OCI-LY7 (cell line): ENCODE results near the gene SETD1A. TPM values are rescaled to one million over a fixed set of nuclear protein-coding genes. Genes with fewer than 3 reads are reported as not detected.

Experiments
- BruUV-seq: library from RNA; stranded (reverse); fragments of 400-500 nt; replicated peaks from 2 replicates; lab custom pipeline; 2021; lab: Mats Ljungman, UMichigan
- CTCF ChIA-PET: fragments of 300-600 bp; sonication (Branson Sonifier 250); formaldehyde crosslinking; loops from one replicate; lab custom pipeline; 2022; ENCODE audit warnings: antibody characterized with exemption; ENCODE audit not compliant: unreplicated experiment; lab: Charles Lee
- POLR2A ChIA-PET: fragments of 300-600 bp; sonication (Branson Sonifier 250); formaldehyde crosslinking; loops from one replicate; lab custom pipeline; 2022; ENCODE audit warnings: antibody characterized with exemption; lab: Charles Lee
- DNase-seq: peaks from one replicate; pipeline ENCODE4 v3.0.0-alpha.2; 2015; ENCODE audit warnings: low spot score
- H2AFZ ChIP-seq: fragments of 200-600 bp; sonication (generic), shearing (Covaris generic); 2 replicates; pipeline ENCODE4 v1.6.1; 2014; ENCODE audit warnings: mild to moderate bottlenecking, antibody characterized with exemption, low read length, moderate library complexity
- H3K27ac ChIP-seq: fragments of 200-600 bp; sonication (generic); 2 replicates; pipeline ENCODE4 v1.5.1; 2014; ENCODE audit warnings: mixed run types, low read depth, mild to moderate bottlenecking, moderate library complexity, low read length, inconsistent platforms; ENCODE audit not compliant: poor library complexity, severe bottlenecking
- H3K36me3 ChIP-seq: fragments of 200-600 bp; sonication (generic); 2 replicates; pipeline ENCODE4 v1.6.1; 2014; ENCODE audit warnings: mild to moderate bottlenecking, antibody characterized with exemption, low read length, moderate library complexity, mixed read lengths; ENCODE audit not compliant: insufficient read depth
- H3K4me1 ChIP-seq: fragments of 200-600 bp; sonication (generic); 2 replicates; pipeline ENCODE4 v1.5.1; 2014; ENCODE audit warnings: mild to moderate bottlenecking, low read length; ENCODE audit not compliant: insufficient read depth, poor library complexity, severe bottlenecking
- H3K4me2 ChIP-seq: fragments of 200-600 bp; sonication (generic); 2 replicates; pipeline ENCODE4 v1.6.1; 2014; ENCODE audit warnings: mild to moderate bottlenecking, low read length
- H3K4me3 ChIP-seq: fragments of 200-600 bp; sonication (generic); 2 replicates; pipeline ENCODE4 v1.5.1; 2014; ENCODE audit warnings: mild to moderate bottlenecking, low read depth, low read length; ENCODE audit not compliant: poor library complexity, severe bottlenecking
- H3K79me2 ChIP-seq: fragments of 200-600 bp; sonication (generic); 2 replicates; pipeline ENCODE4 v1.6.1; 2016; ENCODE audit warnings: low read depth, mild to moderate bottlenecking, low read length, moderate library complexity, mixed read lengths; ENCODE audit not compliant: insufficient read depth
- H3K9me2 ChIP-seq: fragments of 200-600 bp; sonication (generic); 2 replicates; pipeline ENCODE4 v1.6.1; 2016; ENCODE audit warnings: mild to moderate bottlenecking, low read length, mixed read lengths; ENCODE audit not compliant: insufficient read depth
- H3K9me3 ChIP-seq: fragments of 200-600 bp; sonication (generic); 2 replicates; pipeline ENCODE4 v1.6.1; 2014; ENCODE audit warnings: mild to moderate bottlenecking, mixed run types, low read length, mixed read lengths
- H4K20me1 ChIP-seq: fragments of 200-600 bp; sonication (generic); 2 replicates; pipeline ENCODE4 v1.6.1; 2014; ENCODE audit warnings: mild to moderate bottlenecking, antibody characterized with exemption, low read length, moderate library complexity, mixed read lengths; ENCODE audit not compliant: insufficient read depth
- CTCF ChIP-seq: fragments of 200-600 bp; sonication (generic); conservative IDR thresholded peaks from 2 replicates; pipeline ENCODE4 v1.5.1; 2014; ENCODE audit warnings: mild to moderate bottlenecking, antibody characterized with exemption, low read length, moderate library complexity, mixed read lengths
- EZH2phosphoT487 ChIP-seq: fragments of 200-600 bp; sonication (generic); IDR thresholded peaks from 2 replicates; pipeline ENCODE4 v1.6.1; 2018; ENCODE audit warnings: low read depth, borderline replicate concordance, mild to moderate bottlenecking, mixed run types, antibody characterized with exemption, low read length, moderate library complexity, mixed read lengths
- intact Hi-C: fragments of 100-400 bp; cut with micrococcal nuclease; formaldehyde crosslinking; loops from one replicate; pipeline ENCODE4 v1.10.0; 2022; ENCODE audit not compliant: unreplicated experiment
- total RNA-seq, 2 experiments: library from RNA; depleted of rRNA in 1 of 2; stranded (reverse); fragments of >200 nt in 1 of 2; shearing (Covaris generic) in 1 of 2; gene quantifications; 2 replicates each; pipeline ENCODE4 v1.2.3, GENCODE V29; 2014 to 2022

SETD1A gene
- total RNA-seq, 2 experiments from 2014 or later: 8.6 to 36.0 TPM

GRCh38 chr16:30927789-30928378 is 29.7 kb upstream of the SETD1A start:
- TF ChIP-seq CTCF: no peak
- TF ChIP-seq EZH2phosphoT487: no peak
- Histone ChIP-seq H3K4me2 (peak overlapping the region; percentile 8; the same call in 1 of the 2 replicates), H3K4me1 (peaks cover 10% of the 10 kb centered on the region), H3K9me3 (no peaks in the 10 kb centered on the region), H3K79me2 (no peaks in the 10 kb centered on the region), H2AFZ (no peak overlapping the region), H3K4me3 (no peak overlapping the region), H3K27ac (no peak overlapping the region), H4K20me1 (no peaks in the 10 kb centered on the region), H3K9me2 (no peaks in the 10 kb centered on the region), H3K36me3 (peaks cover 20% of the 10 kb centered on the region; the same call in 1 of the 2 replicates)
- peak; percentile 66 for DNase-seq
- POLR2A ChIA-PET: interaction anchor here (0.5 to 1.3 kb wide), 3 partner anchors 13 to 106 kb away, joined by 3 to 6 read pairs (median 5); no protein-coding TSS in a partner anchor
- intact Hi-C loops: no loop called here
- BruUV-seq: no TSS peak
- CTCF ChIA-PET: interaction anchor here (0.6 kb wide), 1 partner anchor 190 kb away, joined by 3 read pairs; the partner anchor contains the start of gene KAT8

GRCh38 chr16:30928390-30928789 is 29.2 kb upstream of the SETD1A start:
- CTCF ChIA-PET: no interaction called here
- intact Hi-C loops: no loop called here
- Histone ChIP-seq H3K4me1 (peaks cover 10% of the 10 kb centered on the region), H3K4me2 (no peak overlapping the region), H3K27ac (no peak overlapping the region), H3K36me3 (peaks cover 20% of the 10 kb centered on the region; the same call in 1 of the 2 replicates), H3K9me2 (no peaks in the 10 kb centered on the region), H2AFZ (no peak overlapping the region), H3K79me2 (no peaks in the 10 kb centered on the region), H3K4me3 (no peak overlapping the region), H3K9me3 (no peaks in the 10 kb centered on the region), H4K20me1 (no peaks in the 10 kb centered on the region)
- TF ChIP-seq CTCF (no peak), EZH2phosphoT487 (no peak)
- no peak for DNase-seq
- no TSS peak for BruUV-seq
- POLR2A ChIA-PET: interaction anchor here (1.3 kb wide), 1 partner anchor 12 kb away, joined by 5 read pairs; no protein-coding TSS in a partner anchor

GRCh38 chr16:30929167-30929566 is 28.4 kb upstream of the SETD1A start:
- intact Hi-C loops: no loop called here
- no TSS peak for BruUV-seq

More at GRCh38 chr16:30929167-30929566, 28.4 kb upstream of the SETD1A start:
- H2AFZ ChIP-seq: no peak overlapping the region
- H4K20me1 ChIP-seq: no peaks in the 10 kb centered on the region
- no peaks in the 10 kb centered on the region for H3K9me3 ChIP-seq
- no peak overlapping the region for H3K4me3 ChIP-seq
- CTCF ChIA-PET: no interaction called here
- no peak overlapping the region for H3K27ac ChIP-seq
- no peak for DNase-seq
- POLR2A ChIA-PET: no interaction called here
- H3K4me1 ChIP-seq: peaks cover 10% of the 10 kb centered on the region
- peaks cover 20% of the 10 kb centered on the region; the same call in 1 of the 2 replicates for H3K36me3 ChIP-seq
- no peaks in the 10 kb centered on the region for H3K79me2 ChIP-seq
- TF ChIP-seq EZH2phosphoT487: no peak
- H3K9me2 ChIP-seq: no peaks in the 10 kb centered on the region
- no peak overlapping the region for H3K4me2 ChIP-seq
